Kidney epithelial cell (primary cell): Measurements from ENCODE around the gene UBE2E3. TPM values are rescaled to one million over a fixed set of nuclear protein-coding genes. Genes with fewer than 3 reads are reported as not detected.
A peak's percentile ranks its signal among the peaks of the same experiment; 100 is the strongest.

Experiments used
- DNase-seq: peaks from one replicate; pipeline ENCODE4 v3.0.0-alpha.2; 2010; ENCODE audit warnings: low read depth
- H3K27me3 ChIP-seq: 2 replicates; pipeline ENCODE4 v1.6.0; 2011; ENCODE audit warnings: low read length; ENCODE audit not compliant: control insufficient read depth, insufficient read depth
- H3K36me3 ChIP-seq: 2 replicates; pipeline ENCODE4 v1.5.1; 2011; ENCODE audit warnings: low read length; ENCODE audit not compliant: control insufficient read depth, insufficient read depth
- H3K4me3 ChIP-seq: 2 replicates; pipeline ENCODE4 v1.5.1; 2011; ENCODE audit warnings: low read depth, mild to moderate bottlenecking, control low read depth, low read length
- total RNA-seq: library from RNA; depleted of rRNA; stranded (reverse); fragments of >200 nt; gene quantifications from 2 replicates; pipeline ENCODE4 v1.2.3, GENCODE V29; 2015
- TF ChIP-seq, protein P1 (sequence below): IDR thresholded peaks from 2 replicates; pipeline ENCODE4 v1.5.1; 2011; ENCODE audit warnings: mild to moderate bottlenecking, moderate library complexity, low read length, control low read depth, inconsistent platforms; ENCODE audit not compliant: insufficient read depth, poor library complexity, severe bottlenecking

The UBE2E3 gene
- total RNA-seq, 1 donor from 2014 or later, result 84.7 TPM

DNA sequence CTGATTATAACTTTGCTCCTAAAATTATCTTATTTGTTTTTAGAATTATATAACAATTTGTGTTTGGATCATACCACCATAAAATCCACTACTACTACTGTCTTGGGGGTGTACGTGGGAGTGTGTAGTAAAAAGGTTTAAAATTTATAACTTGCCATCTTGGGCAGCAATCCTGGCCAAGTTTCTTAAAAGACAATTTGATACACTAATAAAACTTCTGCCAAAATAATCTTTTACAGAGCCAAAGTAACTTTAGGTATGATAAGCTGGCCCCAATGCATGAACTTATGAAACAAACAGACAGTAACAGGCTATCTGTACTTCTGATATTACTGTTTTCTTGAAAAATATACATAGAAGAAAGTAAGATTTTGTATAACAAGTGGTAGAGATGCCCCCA is 11.3 kb upstream of the UBE2E3 start:
- DNase-seq, result no peak
- TF ChIP-seq, protein P1, sequence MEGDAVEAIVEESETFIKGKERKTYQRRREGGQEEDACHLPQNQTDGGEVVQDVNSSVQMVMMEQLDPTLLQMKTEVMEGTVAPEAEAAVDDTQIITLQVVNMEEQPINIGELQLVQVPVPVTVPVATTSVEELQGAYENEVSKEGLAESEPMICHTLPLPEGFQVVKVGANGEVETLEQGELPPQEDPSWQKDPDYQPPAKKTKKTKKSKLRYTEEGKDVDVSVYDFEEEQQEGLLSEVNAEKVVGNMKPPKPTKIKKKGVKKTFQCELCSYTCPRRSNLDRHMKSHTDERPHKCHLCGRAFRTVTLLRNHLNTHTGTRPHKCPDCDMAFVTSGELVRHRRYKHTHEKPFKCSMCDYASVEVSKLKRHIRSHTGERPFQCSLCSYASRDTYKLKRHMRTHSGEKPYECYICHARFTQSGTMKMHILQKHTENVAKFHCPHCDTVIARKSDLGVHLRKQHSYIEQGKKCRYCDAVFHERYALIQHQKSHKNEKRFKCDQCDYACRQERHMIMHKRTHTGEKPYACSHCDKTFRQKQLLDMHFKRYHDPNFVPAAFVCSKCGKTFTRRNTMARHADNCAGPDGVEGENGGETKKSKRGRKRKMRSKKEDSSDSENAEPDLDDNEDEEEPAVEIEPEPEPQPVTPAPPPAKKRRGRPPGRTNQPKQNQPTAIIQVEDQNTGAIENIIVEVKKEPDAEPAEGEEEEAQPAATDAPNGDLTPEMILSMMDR, result no peak

DNA sequence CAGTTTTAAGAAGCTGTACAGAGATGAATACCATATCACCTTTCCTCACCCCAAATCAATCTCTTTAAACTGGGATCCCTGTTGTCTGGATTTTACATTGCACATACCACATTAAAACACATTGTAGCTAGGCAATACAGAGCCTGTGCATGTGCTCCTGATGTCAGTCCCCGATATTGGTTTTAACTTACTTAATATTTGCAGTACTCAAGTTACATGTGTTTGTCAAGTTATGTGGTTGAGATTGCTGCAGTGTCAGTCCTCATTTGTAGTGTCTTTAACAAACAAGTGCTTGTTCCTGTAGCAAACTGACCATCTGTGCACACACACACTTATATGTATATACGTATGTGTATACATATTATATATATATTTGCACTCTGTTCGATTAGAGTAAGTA is 10.4 kb upstream of the UBE2E3 start:
- DNase-seq, result no peak
- no peaks in the 10 kb centered on the region for H3K36me3 ChIP-seq
- no peaks in the 10 kb centered on the region for H3K27me3 ChIP-seq
- TF ChIP-seq, protein P1, result no peak
- H3K4me3 ChIP-seq, result no peak overlapping the region

More for the DNA sequence above, 11.3 kb upstream of the UBE2E3 start:
- H3K27me3 ChIP-seq, result no peaks in the 10 kb centered on the region
- H3K36me3 ChIP-seq, result no peaks in the 10 kb centered on the region
- no peak overlapping the region for H3K4me3 ChIP-seq

DNA sequence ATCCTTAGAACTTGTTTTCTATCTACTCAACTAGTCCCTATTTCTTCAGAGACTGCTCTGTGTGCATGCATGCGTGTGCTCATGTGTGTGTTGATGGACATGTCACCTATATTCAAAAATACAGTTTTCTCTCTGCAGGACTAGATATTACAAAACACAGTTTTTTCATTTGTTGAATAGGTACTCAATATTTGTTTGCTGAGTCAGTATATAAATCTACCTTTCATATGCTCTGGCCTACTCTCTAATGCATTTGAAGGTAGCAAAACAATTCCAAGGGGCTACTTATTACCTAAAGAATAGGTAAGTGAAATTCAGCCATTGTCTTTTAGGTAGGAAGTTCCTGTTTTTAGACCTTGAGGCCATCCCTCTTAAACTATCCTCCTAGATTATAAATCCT is 8.6 kb upstream of the UBE2E3 start:
- H3K4me3 ChIP-seq, result no peak overlapping the region
- no peaks in the 10 kb centered on the region for H3K36me3 ChIP-seq
- no peaks in the 10 kb centered on the region for H3K27me3 ChIP-seq
- TF ChIP-seq, protein P1, result no peak
- DNase-seq, result no peak

GRCh38 chr2:180975585-180975984 is 4.8 kb upstream of the UBE2E3 start:
- Histone ChIP-seq H3K4me3 (no peak overlapping the region), H3K36me3 (no peaks in the 10 kb centered on the region), H3K27me3 (no peaks in the 10 kb centered on the region)
- no peak for DNase-seq
- TF ChIP-seq, protein P1, result no peak

- Histone ChIP-seq H3K36me3 (no peaks in the 10 kb centered on the region), H3K4me3 (peak overlapping the region; percentile 72), H3K27me3 (no peaks in the 10 kb centered on the region)
- peak; percentile 67 for DNase-seq
- TF ChIP-seq, protein P1, result no peak
These were observed 1.3 kb upstream of the UBE2E3 start for GRCh38 chr2:180978903-180979748.

DNA sequence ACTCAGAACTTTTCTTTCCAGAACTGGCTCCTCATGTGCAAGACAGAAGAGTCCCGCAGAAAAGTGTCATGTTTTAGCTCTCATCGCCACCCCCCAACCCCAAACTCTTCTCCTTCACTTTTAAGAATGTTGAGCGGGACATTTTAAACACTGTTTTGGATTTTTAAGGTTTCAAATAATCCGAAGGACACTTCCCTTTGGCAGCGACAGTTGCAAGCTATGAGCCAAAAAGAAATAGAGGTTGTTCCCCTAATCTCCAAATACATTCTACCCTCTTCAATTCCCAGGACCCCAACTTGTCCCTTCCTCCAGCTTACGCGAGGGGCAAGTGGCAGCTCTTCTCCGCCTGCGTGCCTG is 678 bp upstream of the UBE2E3 start:
- TF ChIP-seq, protein P1, result no peak
- no peak for DNase-seq
- no peaks in the 10 kb centered on the region for H3K36me3 ChIP-seq
- H3K27me3 ChIP-seq, result no peaks in the 10 kb centered on the region
- peak overlapping the region; percentile 72 for H3K4me3 ChIP-seq
